DND-41 (cell line): ENCODE data around the gene FLAD1.

Experiments used
- ATAC-seq: fragments of 200-7000 bp; cut with Tn5 transposase; 3 replicates; pipeline ENCODE4 v1.9.1; 2021; ENCODE audit warnings: low read depth; ENCODE audit not compliant: insufficient read depth
- DNase-seq: peaks from one replicate; pipeline ENCODE4 v3.0.0-alpha.2; 2020
- H2AFZ ChIP-seq: 2 replicates; pipeline ENCODE4 v1.6.0; 2012; ENCODE audit warnings: low read depth, low read length
- H3K27ac ChIP-seq: 2 replicates; pipeline ENCODE4 v1.5.1; 2012; ENCODE audit warnings: low read length, inconsistent platforms
- H3K27me3 ChIP-seq: fragments of 200-600 bp; sonication (generic); 2 replicates; pipeline ENCODE4 v1.6.0; 2012; ENCODE audit warnings: low read length, mild to moderate bottlenecking, inconsistent platforms; ENCODE audit not compliant: insufficient read depth, poor library complexity
- H3K36me3 ChIP-seq: 2 replicates; pipeline ENCODE4 v1.5.1; 2012; ENCODE audit warnings: low read length, inconsistent platforms; ENCODE audit not compliant: insufficient read depth
- H3K4me1 ChIP-seq: 2 replicates; pipeline ENCODE4 v1.5.1; 2012; ENCODE audit warnings: mild to moderate bottlenecking, low read length; ENCODE audit not compliant: insufficient read depth
- H3K4me2 ChIP-seq: 2 replicates; pipeline ENCODE4 v1.6.0; 2012; ENCODE audit warnings: mild to moderate bottlenecking, moderate library complexity, low read length, inconsistent platforms; ENCODE audit not compliant: insufficient read depth
- H3K4me3 ChIP-seq, 2 experiments: fragments of 200-600 bp in 1 of 2; shearing (Covaris generic) in 1 of 2; 2 replicates each; pipeline ENCODE4 v1.5.1; 2012 to 2016; ENCODE audit warnings: inconsistent platforms in 2 of 2, low read length in 2 of 2, mild to moderate bottlenecking in 2 of 2, low read depth in 1 of 2, moderate library complexity in 1 of 2
- H3K79me2 ChIP-seq: 2 replicates; pipeline ENCODE4 v1.6.0; 2012; ENCODE audit warnings: low read length, inconsistent platforms; ENCODE audit not compliant: insufficient read depth
- H3K9ac ChIP-seq: 2 replicates; pipeline ENCODE4 v1.6.0; 2012; ENCODE audit warnings: low read depth, mild to moderate bottlenecking, inconsistent platforms, low read length, moderate library complexity
- H3K9me3 ChIP-seq: 2 replicates; pipeline ENCODE4 v1.5.1; 2012; ENCODE audit warnings: low read length, moderate library complexity, mild to moderate bottlenecking, inconsistent platforms; ENCODE audit not compliant: insufficient read depth, severe bottlenecking
- H4K20me1 ChIP-seq: 2 replicates; pipeline ENCODE4 v1.6.0; 2012; ENCODE audit warnings: low read length; ENCODE audit not compliant: insufficient read depth
- EZH2 ChIP-seq: IDR thresholded peaks from 3 replicates; pipeline ENCODE4 v1.6.1; 2012; ENCODE audit warnings: borderline replicate concordance, low read depth, mild to moderate bottlenecking, moderate library complexity, low read length, inconsistent platforms; ENCODE audit not compliant: severe bottlenecking
- TF ChIP-seq, protein P1 (sequence below): IDR thresholded peaks from 2 replicates; pipeline ENCODE4 v1.5.1; 2012; ENCODE audit warnings: borderline replicate concordance, low read length, moderate library complexity, mild to moderate bottlenecking; ENCODE audit not compliant: poor library complexity, severe bottlenecking; ENCODE audit errors: extremely low read depth

Gene FLAD1

DNA sequence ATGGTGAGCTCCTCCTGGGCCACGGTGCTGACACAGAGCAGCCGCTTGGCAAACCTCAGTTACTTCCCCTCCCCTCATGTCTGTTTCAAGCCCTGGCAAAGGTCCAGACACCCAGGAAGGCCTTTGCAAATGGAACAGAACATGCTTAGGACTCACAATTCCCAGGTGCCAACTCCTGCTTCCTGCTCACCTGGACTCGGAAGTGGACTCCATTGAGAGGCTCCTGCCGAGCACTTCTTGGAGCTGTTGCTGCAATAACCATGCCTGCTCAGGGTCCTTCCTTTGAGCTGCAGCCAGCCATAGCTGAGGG is 39.7 kb downstream of the FLAD1 start:
- no peak for TF ChIP-seq EZH2
- Histone ChIP-seq H3K9me3 (no peaks in the 10 kb centered on the region), H3K9ac (no peak overlapping the region), H3K79me2 (no peaks in the 10 kb centered on the region), H2AFZ (no peak overlapping the region), H3K27me3 (peaks cover 22% of the 10 kb centered on the region), H3K36me3 (no peaks in the 10 kb centered on the region), H3K4me1 (peaks cover 2% of the 10 kb centered on the region), H4K20me1 (peaks cover 18% of the 10 kb centered on the region), H3K4me3 (no peak overlapping the region), H3K4me2 (no peak overlapping the region), H3K27ac (no peak overlapping the region)
- ATAC-seq, result no peak
- no peak for DNase-seq

DNA sequence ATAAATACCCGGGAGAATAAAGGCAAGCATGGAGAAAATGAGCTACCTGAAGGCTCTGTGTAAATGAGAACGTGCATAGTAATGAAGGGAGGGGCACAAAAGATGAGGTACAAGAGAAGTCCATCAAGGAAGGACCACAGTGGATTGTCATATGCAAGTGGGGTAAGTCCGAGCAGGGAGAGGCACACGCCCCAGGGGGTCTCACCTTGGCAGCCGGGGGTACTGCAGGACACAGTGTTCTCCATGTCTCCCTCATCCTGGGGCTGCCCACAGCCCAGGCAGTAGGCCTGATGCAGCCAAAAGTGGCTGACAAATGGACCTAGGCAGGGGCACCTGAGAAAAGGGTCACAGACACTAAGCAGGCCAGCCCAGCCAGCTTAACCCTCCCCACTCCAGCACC is 40.5 kb downstream of the FLAD1 start:
- Histone ChIP-seq H3K36me3 (no peaks in the 10 kb centered on the region), H4K20me1 (peaks cover 14% of the 10 kb centered on the region), H3K9me3 (no peaks in the 10 kb centered on the region), H3K79me2 (no peaks in the 10 kb centered on the region), H2AFZ (no peak overlapping the region), H3K4me3 (no peak overlapping the region), H3K9ac (no peak overlapping the region), H3K4me2 (no peak overlapping the region), H3K27ac (no peak overlapping the region), H3K27me3 (peaks cover 21% of the 10 kb centered on the region), H3K4me1 (no peaks in the 10 kb centered on the region)
- no peak for ATAC-seq
- no peak for DNase-seq
- TF ChIP-seq, protein P1, sequence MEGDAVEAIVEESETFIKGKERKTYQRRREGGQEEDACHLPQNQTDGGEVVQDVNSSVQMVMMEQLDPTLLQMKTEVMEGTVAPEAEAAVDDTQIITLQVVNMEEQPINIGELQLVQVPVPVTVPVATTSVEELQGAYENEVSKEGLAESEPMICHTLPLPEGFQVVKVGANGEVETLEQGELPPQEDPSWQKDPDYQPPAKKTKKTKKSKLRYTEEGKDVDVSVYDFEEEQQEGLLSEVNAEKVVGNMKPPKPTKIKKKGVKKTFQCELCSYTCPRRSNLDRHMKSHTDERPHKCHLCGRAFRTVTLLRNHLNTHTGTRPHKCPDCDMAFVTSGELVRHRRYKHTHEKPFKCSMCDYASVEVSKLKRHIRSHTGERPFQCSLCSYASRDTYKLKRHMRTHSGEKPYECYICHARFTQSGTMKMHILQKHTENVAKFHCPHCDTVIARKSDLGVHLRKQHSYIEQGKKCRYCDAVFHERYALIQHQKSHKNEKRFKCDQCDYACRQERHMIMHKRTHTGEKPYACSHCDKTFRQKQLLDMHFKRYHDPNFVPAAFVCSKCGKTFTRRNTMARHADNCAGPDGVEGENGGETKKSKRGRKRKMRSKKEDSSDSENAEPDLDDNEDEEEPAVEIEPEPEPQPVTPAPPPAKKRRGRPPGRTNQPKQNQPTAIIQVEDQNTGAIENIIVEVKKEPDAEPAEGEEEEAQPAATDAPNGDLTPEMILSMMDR, result no peak
- no peak for TF ChIP-seq EZH2

DNA sequence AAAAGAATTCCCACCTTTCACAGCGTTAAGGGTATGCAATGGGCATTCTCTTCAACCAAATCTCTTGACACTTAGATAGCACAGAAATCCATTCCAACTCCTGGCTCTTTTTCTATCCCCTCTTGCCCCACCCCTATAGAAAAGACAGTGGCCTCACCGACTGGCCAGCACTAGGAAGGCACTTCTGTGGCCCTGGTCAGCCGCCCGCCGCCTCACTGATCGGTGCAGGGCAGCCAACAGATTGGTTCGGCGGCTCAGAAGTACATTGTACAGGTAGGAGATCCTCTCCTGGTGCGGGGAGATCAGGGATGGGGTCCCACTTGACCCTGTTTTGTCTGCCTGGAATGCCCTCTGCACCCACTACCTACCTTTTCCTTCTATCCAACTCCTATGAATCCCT is 41.2 kb downstream of the FLAD1 start:
- TF ChIP-seq, protein P1, result no peak
- no peak for TF ChIP-seq EZH2

DNA sequence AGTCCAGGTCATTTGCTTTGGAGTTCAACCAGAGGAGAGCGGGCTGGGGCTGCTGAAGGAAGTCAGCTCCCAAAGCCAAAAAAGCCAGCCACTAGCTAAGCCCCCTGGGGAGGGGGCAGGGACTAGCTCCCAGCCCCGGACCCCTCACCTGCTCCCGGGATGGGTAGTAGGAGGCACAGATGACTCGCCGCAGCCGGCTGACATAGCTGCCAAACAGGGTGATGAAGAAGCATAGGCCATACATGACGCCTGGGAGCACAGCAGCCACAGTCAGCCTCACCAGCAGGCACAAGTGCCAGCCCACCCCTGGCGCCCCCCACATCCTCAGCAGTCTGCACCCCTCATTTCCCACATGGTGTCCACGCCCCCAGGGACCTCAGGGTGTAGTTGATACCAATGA is 43.0 kb downstream of the FLAD1 start:
- Histone ChIP-seq H3K9ac (no peak overlapping the region), H3K4me2 (no peak overlapping the region), H3K4me3 (no peak overlapping the region), H4K20me1 (0 out of 2 replicates have a peak, but pooled peaks cover 9% of the 10 kb centered on the region), H3K27me3 (peaks cover 13% of the 10 kb centered on the region), H2AFZ (no peak overlapping the region), H3K9me3 (no peaks in the 10 kb centered on the region), H3K36me3 (no peaks in the 10 kb centered on the region), H3K27ac (no peak overlapping the region), H3K4me1 (no peaks in the 10 kb centered on the region), H3K79me2 (no peaks in the 10 kb centered on the region)
- ATAC-seq (no peak), DNase-seq (no peak)
- TF ChIP-seq, protein P1, result no peak
- TF ChIP-seq EZH2, result no peak

More for the DNA sequence above, 41.2 kb downstream of the FLAD1 start:
- H2AFZ ChIP-seq, result no peak overlapping the region
- no peak overlapping the region for H3K9ac ChIP-seq
- no peak for ATAC-seq
- peaks cover 17% of the 10 kb centered on the region for H3K27me3 ChIP-seq
- H3K79me2 ChIP-seq, result no peaks in the 10 kb centered on the region
- no peak overlapping the region for H3K27ac ChIP-seq
- H3K4me2 ChIP-seq, result no peak overlapping the region
- no peaks in the 10 kb centered on the region for H3K4me1 ChIP-seq
- no peak for DNase-seq
- H3K36me3 ChIP-seq, result no peaks in the 10 kb centered on the region
- no peak overlapping the region for H3K4me3 ChIP-seq
- no peaks in the 10 kb centered on the region for H3K9me3 ChIP-seq
- peaks cover 7% of the 10 kb centered on the region; the same call in 1 of the 2 replicates for H4K20me1 ChIP-seq
